HUES48 (cell line): ENCODE measurements around the gene PDE4B.

Source experiments
- H3K27ac ChIP-seq: one replicate; pipeline ENCODE4 v1.7.0; 2013; ENCODE audit warnings: low read depth, low read length, inconsistent platforms
- H3K27me3 ChIP-seq: 2 replicates; pipeline ENCODE4 v1.6.1; 2013; ENCODE audit warnings: mild to moderate bottlenecking, low read length; ENCODE audit not compliant: control insufficient read depth, insufficient read depth
- H3K36me3 ChIP-seq: 2 replicates; pipeline ENCODE4 v1.6.1; 2013; ENCODE audit warnings: low read length; ENCODE audit not compliant: control insufficient read depth, insufficient read depth
- H3K4me1 ChIP-seq: 2 replicates; pipeline ENCODE4 v1.6.1; 2013; ENCODE audit warnings: mild to moderate bottlenecking, low read length; ENCODE audit not compliant: control insufficient read depth, insufficient read depth
- H3K4me3 ChIP-seq: 2 replicates; pipeline ENCODE4 v1.5.1; 2013; ENCODE audit warnings: mild to moderate bottlenecking, low read depth, low read length
- H3K9ac ChIP-seq: 2 replicates; pipeline ENCODE4 v1.6.1; 2013; ENCODE audit warnings: mild to moderate bottlenecking, low read depth, low read length, moderate library complexity
- H3K9me3 ChIP-seq: 2 replicates; pipeline ENCODE4 v1.6.1; 2013; ENCODE audit warnings: low read length; ENCODE audit not compliant: control insufficient read depth, insufficient read depth

PDE4B gene

GRCh38 chr1:66388913-66389312, 596.2 kb downstream of the PDE4B start:
- no peaks in the 10 kb centered on the region for H3K27me3 ChIP-seq
- H3K36me3 ChIP-seq, result no peaks in the 10 kb centered on the region
- no peak overlapping the region for H3K9ac ChIP-seq
- no peak overlapping the region for H3K27ac ChIP-seq
- peaks cover 45% of the 10 kb centered on the region for H3K9me3 ChIP-seq
- no peaks in the 10 kb centered on the region for H3K4me1 ChIP-seq
- H3K4me3 ChIP-seq, result no peak overlapping the region

- Histone ChIP-seq H3K4me1 (no peaks in the 10 kb centered on the region), H3K36me3 (no peaks in the 10 kb centered on the region), H3K27ac (no peak overlapping the region), H3K27me3 (no peaks in the 10 kb centered on the region), H3K9ac (no peak overlapping the region), H3K4me3 (no peak overlapping the region), H3K9me3 (peaks cover 13% of the 10 kb centered on the region)
Observed at GRCh38 chr1:66393586-66394287, 601.0 kb downstream of the PDE4B start.

GRCh38 chr1:66394603-66395002, 601.9 kb downstream of the PDE4B start:
- Histone ChIP-seq H3K4me1 (no peaks in the 10 kb centered on the region), H3K36me3 (no peaks in the 10 kb centered on the region), H3K9ac (no peak overlapping the region), H3K27ac (no peak overlapping the region), H3K27me3 (no peaks in the 10 kb centered on the region), H3K9me3 (peaks cover 7% of the 10 kb centered on the region), H3K4me3 (no peak overlapping the region)

- Histone ChIP-seq H3K36me3 (no peaks in the 10 kb centered on the region), H3K9ac (no peak overlapping the region), H3K4me1 (no peaks in the 10 kb centered on the region), H3K27ac (no peak overlapping the region), H3K9me3 (no peaks in the 10 kb centered on the region), H3K27me3 (no peaks in the 10 kb centered on the region), H3K4me3 (no peak overlapping the region)
Observed at GRCh38 chr1:66395202-66396061, 602.7 kb downstream of the PDE4B start.

GRCh38 chr1:66396212-66396890, 603.7 kb downstream of the PDE4B start:
- Histone ChIP-seq H3K9me3 (no peaks in the 10 kb centered on the region), H3K9ac (no peak overlapping the region), H3K27me3 (no peaks in the 10 kb centered on the region), H3K4me3 (no peak overlapping the region), H3K4me1 (no peaks in the 10 kb centered on the region), H3K36me3 (no peaks in the 10 kb centered on the region), H3K27ac (no peak overlapping the region)

GRCh38 chr1:66397192-66397591, 604.5 kb downstream of the PDE4B start:
- Histone ChIP-seq H3K4me1 (no peaks in the 10 kb centered on the region), H3K4me3 (no peak overlapping the region), H3K9me3 (no peaks in the 10 kb centered on the region), H3K9ac (no peak overlapping the region), H3K27ac (no peak overlapping the region), H3K27me3 (no peaks in the 10 kb centered on the region), H3K36me3 (no peaks in the 10 kb centered on the region)

GRCh38 chr1:66399888-66400529, 607.3 kb downstream of the PDE4B start:
- Histone ChIP-seq H3K9me3 (no peaks in the 10 kb centered on the region), H3K4me1 (no peaks in the 10 kb centered on the region), H3K36me3 (no peaks in the 10 kb centered on the region), H3K9ac (no peak overlapping the region), H3K4me3 (no peak overlapping the region), H3K27ac (no peak overlapping the region), H3K27me3 (no peaks in the 10 kb centered on the region)

GRCh38 chr1:66400660-66401059, 608.0 kb downstream of the PDE4B start:
- Histone ChIP-seq H3K4me1 (no peaks in the 10 kb centered on the region), H3K4me3 (no peak overlapping the region), H3K36me3 (no peaks in the 10 kb centered on the region), H3K27ac (no peak overlapping the region), H3K9ac (no peak overlapping the region), H3K9me3 (no peaks in the 10 kb centered on the region), H3K27me3 (no peaks in the 10 kb centered on the region)

- no peak overlapping the region for H3K27ac ChIP-seq
- H3K27me3 ChIP-seq, result no peaks in the 10 kb centered on the region
- H3K9ac ChIP-seq, result no peak overlapping the region
- no peaks in the 10 kb centered on the region for H3K4me1 ChIP-seq
- no peaks in the 10 kb centered on the region for H3K36me3 ChIP-seq
- H3K4me3 ChIP-seq, result no peak overlapping the region
- no peaks in the 10 kb centered on the region for H3K9me3 ChIP-seq
Observed at GRCh38 chr1:66401244-66401643, 608.5 kb downstream of the PDE4B start.

GRCh38 chr1:66402194-66402593, 609.5 kb downstream of the PDE4B start:
- H3K9me3 ChIP-seq, result no peaks in the 10 kb centered on the region
- no peaks in the 10 kb centered on the region for H3K27me3 ChIP-seq
- no peak overlapping the region for H3K9ac ChIP-seq
- no peaks in the 10 kb centered on the region for H3K4me1 ChIP-seq
- no peak overlapping the region for H3K27ac ChIP-seq
- no peaks in the 10 kb centered on the region for H3K36me3 ChIP-seq
- H3K4me3 ChIP-seq, result no peak overlapping the region
